NCI-H128 (cell line): ENCODE data around the gene ARL16.

Experiments
- DNase-seq: peaks from one replicate; lab custom pipeline; 2025; ENCODE audit not compliant: unreplicated experiment; lab: John Stamatoyannopoulos, UW

Gene ARL16

GRCh38 chr17:81683584-81684441 is at the start of gene ARL16, which contains the start of gene HGS:
ARL16 (minus strand) TSS chr17:81683797; CDS start chr17:81683753, 44 bp downstream.
HGS (plus strand) TSS chr17:81684011; CDS start chr17:81684067, 56 bp downstream.
- peak; percentile 92 for DNase-seq

GRCh38 chr17:81727324-81728031 is 43.9 kb upstream of the ARL16 start:
- DNase-seq, result no peak

- DNase-seq, result no peak
Observed at GRCh38 chr17:81726004-81726403, 42.4 kb upstream of the ARL16 start.

- no peak for DNase-seq
Observed at GRCh38 chr17:81725439-81725838, 41.8 kb upstream of the ARL16 start.

- no peak for DNase-seq
Observed at GRCh38 chr17:81723651-81724209, 40.1 kb upstream of the ARL16 start.

GRCh38 chr17:81722184-81723120 is 38.9 kb upstream of the ARL16 start:
- no peak for DNase-seq

- no peak for DNase-seq
Observed at GRCh38 chr17:81720267-81721071, 36.9 kb upstream of the ARL16 start.

GRCh38 chr17:81719410-81720266 is 36.0 kb upstream of the ARL16 start:
- DNase-seq, result no peak

- no peak for DNase-seq
Observed at GRCh38 chr17:81717766-81718089, 34.1 kb upstream of the ARL16 start.

GRCh38 chr17:81717049-81717765 is 33.6 kb upstream of the ARL16 start:
- no peak for DNase-seq

- no peak for DNase-seq
Observed at GRCh38 chr17:81716674-81716996, 33.0 kb upstream of the ARL16 start.

GRCh38 chr17:81715872-81716673 is 32.5 kb upstream of the ARL16 start:
- DNase-seq, result no peak

- DNase-seq, result no peak
Observed at GRCh38 chr17:81715107-81715871, 31.7 kb upstream of the ARL16 start.

- no peak for DNase-seq
Observed at GRCh38 chr17:81714412-81715106, 31.0 kb upstream of the ARL16 start.

GRCh38 chr17:81713556-81714411 is 30.2 kb upstream of the ARL16 start:
- no peak for DNase-seq
